Parathyroid adenoma (tissue), 2 donors: ENCODE measurements around the gene LEMD2.

Experiments used
- H2AFZ ChIP-seq: fragments of 300-600 bp; sonication (generic); one replicate; pipeline ENCODE4 v1.7.0; 2017; ENCODE audit warnings: antibody characterized with exemption, mild to moderate bottlenecking
- H3K27ac ChIP-seq: fragments of 300-600 bp; sonication (generic); one replicate; pipeline ENCODE4 v1.7.0; 2017
- H3K27me3 ChIP-seq: fragments of 300-600 bp; sonication (generic); one replicate; pipeline ENCODE4 v1.7.0; 2017; ENCODE audit warnings: low read length; ENCODE audit not compliant: control insufficient read depth, insufficient read depth
- H3K36me3 ChIP-seq: fragments of 300-600 bp; sonication (generic); one replicate; pipeline ENCODE4 v1.7.0; 2017; ENCODE audit warnings: low read length; ENCODE audit not compliant: control insufficient read depth, insufficient read depth
- H3K4me1 ChIP-seq: fragments of 300-600 bp; sonication (generic); one replicate; pipeline ENCODE4 v1.7.0; 2017; ENCODE audit warnings: control low read depth
- H3K4me2 ChIP-seq: fragments of 300-600 bp; sonication (generic); one replicate; pipeline ENCODE4 v1.7.0; 2017; ENCODE audit warnings: low read length
- H3K4me3 ChIP-seq: fragments of 300-600 bp; sonication (generic); one replicate; pipeline ENCODE4 v1.7.0; 2017; ENCODE audit warnings: low read depth, low read length
- H3K79me2 ChIP-seq: fragments of 300-600 bp; sonication (generic); one replicate; pipeline ENCODE4 v1.7.0; 2017; ENCODE audit warnings: control low read depth
- H3K9ac ChIP-seq: fragments of 300-600 bp; sonication (generic); one replicate; pipeline ENCODE4 v1.7.0; 2017; ENCODE audit warnings: mild to moderate bottlenecking
- H3K9me3 ChIP-seq: fragments of 300-600 bp; sonication (generic); one replicate; pipeline ENCODE4 v1.7.0; 2017; ENCODE audit warnings: low read length; ENCODE audit not compliant: control insufficient read depth
- TF ChIP-seq, protein P1 (sequence below): fragments of 300-600 bp; sonication (generic); IDR thresholded peaks from one replicate; pipeline ENCODE4 v1.7.0; 2017; ENCODE audit warnings: antibody characterized with exemption, mild to moderate bottlenecking
- donor health status: primary hyperparathyroidism.

Gene LEMD2

DNA sequence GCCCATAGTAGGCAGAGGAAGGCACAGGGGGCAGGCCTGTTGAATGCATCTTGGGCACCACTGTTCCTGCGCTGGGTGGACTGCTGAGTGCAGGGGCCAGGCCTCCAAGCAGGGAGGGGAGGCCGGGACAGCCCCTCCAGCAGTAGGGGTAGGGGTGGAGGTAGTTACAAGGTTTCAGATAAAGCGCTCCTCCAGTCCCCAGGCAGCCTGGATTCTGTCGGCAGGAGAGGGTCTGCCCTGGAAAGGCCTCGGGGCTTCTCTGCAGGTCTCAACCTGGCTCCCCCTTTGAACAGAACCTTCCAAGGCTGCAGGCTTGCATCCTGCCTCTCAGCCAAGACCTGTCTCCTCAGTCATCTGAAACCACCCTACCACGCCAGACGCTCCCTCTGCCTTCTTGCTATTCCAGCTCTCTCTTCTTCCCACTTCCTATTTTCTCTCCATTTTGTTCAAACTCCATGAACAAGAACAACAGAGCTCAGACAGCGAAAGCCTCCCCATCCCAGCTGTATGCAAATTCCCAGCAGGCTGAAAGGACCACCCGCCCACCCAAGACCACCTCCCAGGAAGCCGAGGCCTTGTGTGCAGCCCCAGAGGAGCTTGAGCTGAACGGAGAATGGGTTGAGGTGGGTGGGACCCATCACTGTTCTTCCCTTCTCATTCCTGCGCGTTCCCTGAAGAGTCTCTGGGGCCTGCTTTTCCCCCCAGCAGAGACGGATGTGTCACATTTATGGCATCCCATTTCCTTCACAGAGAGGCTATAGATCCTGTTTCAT lies 13.4 kb upstream of the LEMD2 start:
- H3K9ac ChIP-seq: no peak overlapping the region
- no peak overlapping the region for H2AFZ ChIP-seq
- TF ChIP-seq, protein P1, sequence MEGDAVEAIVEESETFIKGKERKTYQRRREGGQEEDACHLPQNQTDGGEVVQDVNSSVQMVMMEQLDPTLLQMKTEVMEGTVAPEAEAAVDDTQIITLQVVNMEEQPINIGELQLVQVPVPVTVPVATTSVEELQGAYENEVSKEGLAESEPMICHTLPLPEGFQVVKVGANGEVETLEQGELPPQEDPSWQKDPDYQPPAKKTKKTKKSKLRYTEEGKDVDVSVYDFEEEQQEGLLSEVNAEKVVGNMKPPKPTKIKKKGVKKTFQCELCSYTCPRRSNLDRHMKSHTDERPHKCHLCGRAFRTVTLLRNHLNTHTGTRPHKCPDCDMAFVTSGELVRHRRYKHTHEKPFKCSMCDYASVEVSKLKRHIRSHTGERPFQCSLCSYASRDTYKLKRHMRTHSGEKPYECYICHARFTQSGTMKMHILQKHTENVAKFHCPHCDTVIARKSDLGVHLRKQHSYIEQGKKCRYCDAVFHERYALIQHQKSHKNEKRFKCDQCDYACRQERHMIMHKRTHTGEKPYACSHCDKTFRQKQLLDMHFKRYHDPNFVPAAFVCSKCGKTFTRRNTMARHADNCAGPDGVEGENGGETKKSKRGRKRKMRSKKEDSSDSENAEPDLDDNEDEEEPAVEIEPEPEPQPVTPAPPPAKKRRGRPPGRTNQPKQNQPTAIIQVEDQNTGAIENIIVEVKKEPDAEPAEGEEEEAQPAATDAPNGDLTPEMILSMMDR: no peak
- no peaks in the 10 kb centered on the region for H3K4me1 ChIP-seq
- H3K4me3 ChIP-seq: no peak overlapping the region
- H3K9me3 ChIP-seq: no peaks in the 10 kb centered on the region
- no peaks in the 10 kb centered on the region for H3K36me3 ChIP-seq
- H3K27me3 ChIP-seq: no peaks in the 10 kb centered on the region
- H3K27ac ChIP-seq: no peak overlapping the region
- no peaks in the 10 kb centered on the region for H3K79me2 ChIP-seq
- no peak overlapping the region for H3K4me2 ChIP-seq

DNA sequence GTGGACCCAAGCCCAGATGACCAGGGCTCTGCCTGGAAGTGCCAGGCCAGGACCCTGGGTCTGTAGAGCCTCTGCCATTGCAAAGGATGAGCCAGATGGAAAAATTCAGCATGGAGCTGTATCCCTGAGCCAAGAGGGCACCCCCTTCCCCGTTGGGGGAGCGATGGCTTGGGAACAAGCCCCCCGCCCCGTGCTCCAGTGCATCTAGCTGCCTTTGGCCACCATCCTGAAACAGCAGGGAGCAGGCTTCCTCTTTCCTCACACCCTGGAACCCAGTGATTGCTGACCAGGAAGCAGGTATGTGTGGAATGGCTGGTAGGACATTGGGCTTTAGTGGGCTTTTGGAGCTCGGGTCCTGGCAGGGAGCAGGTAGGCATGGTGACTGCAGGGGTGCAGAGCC lies 12.7 kb upstream of the LEMD2 start:
- Histone ChIP-seq H2AFZ (no peak overlapping the region), H3K27me3 (no peaks in the 10 kb centered on the region)

DNA sequence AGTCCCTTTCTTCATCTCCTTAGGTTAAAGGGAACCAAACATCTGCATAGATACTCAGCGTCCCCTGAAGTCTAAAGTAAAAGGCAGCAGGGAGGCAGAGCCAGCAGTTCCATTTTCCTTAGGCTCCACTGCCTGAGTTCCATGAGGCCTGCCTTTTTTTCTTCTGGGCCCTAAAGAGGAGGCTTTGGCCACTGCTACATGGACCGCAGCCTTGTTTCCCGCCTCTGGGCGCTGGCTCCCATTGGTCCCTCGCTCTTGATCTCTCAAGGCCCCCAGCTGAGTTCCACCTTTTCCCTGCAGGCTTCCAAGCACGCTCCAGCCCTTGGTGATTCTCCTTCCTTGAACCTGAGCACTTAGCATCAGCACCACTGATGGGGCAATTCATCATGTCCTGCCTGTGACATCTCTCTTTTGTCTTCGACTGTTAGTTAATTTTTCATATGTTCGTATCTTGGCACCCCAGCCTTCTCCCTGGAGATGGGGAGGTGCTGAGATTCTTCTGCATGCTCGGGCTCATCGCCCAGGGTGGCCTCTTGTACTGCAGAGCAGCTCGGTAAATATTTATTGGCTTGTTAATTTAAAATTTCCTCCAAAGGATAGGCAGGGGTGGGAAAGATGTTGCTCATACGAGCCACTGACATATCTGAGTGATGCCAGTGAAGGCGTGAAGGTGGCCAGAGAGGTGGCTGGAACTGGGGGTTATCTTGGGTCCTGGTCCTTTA lies 11.5 kb upstream of the LEMD2 start:
- Histone ChIP-seq H3K4me2 (no peak overlapping the region), H3K9me3 (no peaks in the 10 kb centered on the region), H3K36me3 (no peaks in the 10 kb centered on the region), H3K27ac (no peak overlapping the region), H3K79me2 (no peaks in the 10 kb centered on the region), H3K9ac (no peak overlapping the region), H3K4me1 (no peaks in the 10 kb centered on the region), H3K27me3 (no peaks in the 10 kb centered on the region), H3K4me3 (no peak overlapping the region), H2AFZ (no peak overlapping the region)
- TF ChIP-seq, protein P1: no peak

More for the DNA sequence above, 12.7 kb upstream of the LEMD2 start:
- Histone ChIP-seq H3K36me3 (no peaks in the 10 kb centered on the region), H3K4me3 (no peak overlapping the region), H3K9ac (no peak overlapping the region), H3K9me3 (no peaks in the 10 kb centered on the region), H3K27ac (no peak overlapping the region), H3K4me1 (no peaks in the 10 kb centered on the region), H3K4me2 (no peak overlapping the region), H3K79me2 (no peaks in the 10 kb centered on the region)
- TF ChIP-seq, protein P1: no peak

DNA sequence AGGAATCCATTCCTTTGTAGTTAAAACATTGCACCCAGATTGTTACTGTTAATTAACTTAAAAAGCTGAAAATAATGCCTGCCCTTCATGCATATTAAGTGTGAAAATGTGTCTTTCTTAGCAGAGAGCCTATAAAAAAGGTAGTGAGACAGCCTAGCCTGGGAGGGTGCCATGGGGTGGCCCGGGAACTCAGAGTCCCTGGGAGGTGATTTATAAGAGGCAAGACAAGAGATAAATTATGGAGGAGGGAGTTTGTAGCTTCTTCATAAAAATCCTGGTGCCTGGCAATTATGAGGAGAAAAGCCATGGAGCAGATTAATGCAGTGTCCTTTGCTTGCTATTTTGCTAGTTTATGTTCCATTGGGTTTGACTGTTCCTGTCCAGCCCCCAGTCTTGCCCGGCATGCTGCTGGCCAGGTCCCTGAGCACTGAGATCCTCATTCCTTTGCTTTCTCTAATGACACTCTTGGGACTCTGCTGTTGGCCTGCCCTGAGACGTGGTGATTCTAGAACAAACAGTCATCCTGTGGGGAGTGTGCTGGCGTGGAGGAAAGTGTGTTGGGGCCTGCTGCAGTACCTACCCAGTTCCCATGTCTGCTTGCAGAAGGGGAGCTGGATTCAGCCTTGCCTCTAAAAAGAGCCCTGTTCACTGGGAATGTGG lies 10.7 kb upstream of the LEMD2 start:
- TF ChIP-seq, protein P1: no peak
- no peaks in the 10 kb centered on the region for H3K36me3 ChIP-seq
- H3K79me2 ChIP-seq: no peaks in the 10 kb centered on the region
- no peak overlapping the region for H2AFZ ChIP-seq
- H3K4me1 ChIP-seq: no peaks in the 10 kb centered on the region
- no peaks in the 10 kb centered on the region for H3K9me3 ChIP-seq
- no peaks in the 10 kb centered on the region for H3K27me3 ChIP-seq
- H3K27ac ChIP-seq: no peak overlapping the region
- H3K9ac ChIP-seq: no peak overlapping the region
- no peak overlapping the region for H3K4me3 ChIP-seq
- no peak overlapping the region for H3K4me2 ChIP-seq
